Trophoblast cell (in vitro differentiated cells and primary cell): Measurements from ENCODE around the gene WDR5.

Source experiments
- DNase-seq, 2 donors: peaks; one replicate each; pipeline ENCODE4 v3.0.0-alpha.2; 2016
- H2AFZ ChIP-seq: 2 replicates; pipeline ENCODE4 v1.6.1; 2013; ENCODE audit warnings: low read length, moderate library complexity, mild to moderate bottlenecking; ENCODE audit not compliant: insufficient read depth, poor library complexity
- H2AK5ac ChIP-seq: 2 replicates; pipeline ENCODE4 v1.6.1; 2013; ENCODE audit warnings: mild to moderate bottlenecking, low read length
- H2BK120ac ChIP-seq: 2 replicates; pipeline ENCODE4 v1.6.1; 2013; ENCODE audit warnings: low read length, mild to moderate bottlenecking, moderate library complexity; ENCODE audit not compliant: insufficient read depth, poor library complexity
- H2BK12ac ChIP-seq: 2 replicates; pipeline ENCODE4 v1.6.1; 2013; ENCODE audit warnings: mild to moderate bottlenecking, low read length, moderate library complexity
- H2BK5ac ChIP-seq: 2 replicates; pipeline ENCODE4 v1.6.1; 2013; ENCODE audit warnings: low read length, low read depth, moderate library complexity, mild to moderate bottlenecking; ENCODE audit not compliant: poor library complexity
- H3K14ac ChIP-seq: 2 replicates; pipeline ENCODE4 v1.6.1; 2013; ENCODE audit warnings: mild to moderate bottlenecking, low read length
- H3K18ac ChIP-seq: 2 replicates; pipeline ENCODE4 v1.6.1; 2013; ENCODE audit warnings: mild to moderate bottlenecking, low read length
- H3K23ac ChIP-seq: 2 replicates; pipeline ENCODE4 v1.6.1; 2013; ENCODE audit warnings: low read length
- H3K27ac ChIP-seq: 2 replicates; pipeline ENCODE4 v1.5.1; 2013; ENCODE audit warnings: low read depth, mild to moderate bottlenecking, inconsistent platforms, low read length, moderate library complexity
- H3K27me3 ChIP-seq: 2 replicates; pipeline ENCODE4 v1.6.1; 2013; ENCODE audit warnings: inconsistent platforms, mild to moderate bottlenecking, low read length, moderate library complexity; ENCODE audit not compliant: insufficient read depth
- H3K36me3 ChIP-seq, 2 experiments: 1 replicate in 1 of 2; 2 replicates in 1 of 2; pipeline ENCODE4 v1.6.1; 2013; ENCODE audit warnings: low read length in 2 of 2, mild to moderate bottlenecking in 2 of 2, moderate library complexity in 1 of 2; ENCODE audit not compliant: insufficient read depth in 2 of 2, control insufficient read depth in 1 of 2
- H3K4ac ChIP-seq: 2 replicates; pipeline ENCODE4 v1.6.1; 2013; ENCODE audit warnings: low read depth, mild to moderate bottlenecking, low read length, moderate library complexity
- H3K4me1 ChIP-seq, 2 experiments: 1 replicate in 1 of 2; 2 replicates in 1 of 2; pipeline ENCODE4 v1.6.1; 2013; ENCODE audit warnings: low read length in 2 of 2, mild to moderate bottlenecking in 2 of 2, moderate library complexity in 1 of 2; ENCODE audit not compliant: insufficient read depth in 2 of 2, control insufficient read depth in 1 of 2
- H3K4me2 ChIP-seq: 2 replicates; pipeline ENCODE4 v1.6.1; 2013; ENCODE audit warnings: inconsistent platforms, mild to moderate bottlenecking, low read length, moderate library complexity
- H3K4me3 ChIP-seq: 2 replicates; pipeline ENCODE4 v1.5.1; 2013; ENCODE audit warnings: mild to moderate bottlenecking, low read depth, low read length, inconsistent platforms
- H3K79me1 ChIP-seq: one replicate; pipeline ENCODE4 v1.6.1; 2013; ENCODE audit warnings: low read length
- H3K79me2 ChIP-seq: 2 replicates; pipeline ENCODE4 v1.6.1; 2013; ENCODE audit warnings: low read length, mild to moderate bottlenecking; ENCODE audit not compliant: control insufficient read depth, insufficient read depth, poor library complexity
- H3K9ac ChIP-seq: 2 replicates; pipeline ENCODE4 v1.6.1; 2013; ENCODE audit warnings: mild to moderate bottlenecking, low read length
- H3K9me3 ChIP-seq: 2 replicates; pipeline ENCODE4 v1.6.1; 2013; ENCODE audit warnings: low read depth, mild to moderate bottlenecking, control low read depth, inconsistent platforms, low read length; ENCODE audit not compliant: insufficient read depth
- H4K12ac ChIP-seq: 2 replicates; pipeline ENCODE4 v1.6.1; 2013; ENCODE audit warnings: low read depth, mild to moderate bottlenecking, low read length, moderate library complexity
- H4K8ac ChIP-seq: 2 replicates; pipeline ENCODE4 v1.6.1; 2013; ENCODE audit warnings: low read depth, mild to moderate bottlenecking, low read length, moderate library complexity
- H4K91ac ChIP-seq: one replicate; pipeline ENCODE4 v1.6.1; 2013; ENCODE audit warnings: low read depth, mild to moderate bottlenecking, low read length, moderate library complexity
- WGBS: extraction: QIAGEN DNeasy Blood & Tissue Kit; methylation state at CpG from one replicate; pipeline ENCODE4 v1.1.7; 2013; ENCODE audit warnings: missing lambda C conversion rate; ENCODE audit not compliant: insufficient read length, insufficient coverage; ENCODE audit errors: extremely low coverage; 5-methylcytosine and 5-hydroxymethylcytosine counted together

The WDR5 gene

DNA sequence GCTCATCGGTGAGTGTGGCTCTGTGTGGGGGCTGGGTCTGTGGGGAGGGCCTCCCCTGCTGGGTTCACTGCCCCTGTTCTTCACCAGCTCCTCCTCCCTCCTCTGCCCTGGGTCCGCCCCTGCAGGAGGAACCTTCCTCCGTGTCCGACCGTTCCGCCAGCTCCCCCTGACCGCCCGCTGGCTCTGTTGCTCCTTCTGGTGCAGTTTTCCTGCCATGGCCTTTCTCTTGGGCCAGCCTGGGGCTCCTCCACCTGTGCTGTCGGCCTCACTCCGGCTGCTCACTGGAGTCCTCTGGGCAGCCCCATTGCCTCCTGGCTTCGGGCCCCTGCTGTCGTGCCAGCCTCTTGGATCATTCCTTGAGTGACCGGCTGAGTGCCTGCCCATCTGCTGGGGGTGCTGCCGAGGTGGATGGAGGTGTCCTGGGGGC is 16.2 kb downstream of the WDR5 start:
- WGBS: no CpG with 5 or more reads among the region's 14 CpGs
- H3K9me3 ChIP-seq: peaks cover 2% of the 10 kb centered on the region
- H3K36me3 ChIP-seq: peaks cover 81 to 89% of the 10 kb centered on the region in 2 experiments
- DNase-seq: no peak
- no peak overlapping the region for H3K4me2 ChIP-seq
- H3K27ac ChIP-seq: no peak overlapping the region
- H4K91ac ChIP-seq: no peak overlapping the region
- no peaks in the 10 kb centered on the region for H3K27me3 ChIP-seq
- no peak overlapping the region for H4K8ac ChIP-seq
- no peak overlapping the region for H3K14ac ChIP-seq
- H2BK5ac ChIP-seq: no peak overlapping the region
- H3K18ac ChIP-seq: no peak overlapping the region
- no peak overlapping the region for H4K12ac ChIP-seq
- no peaks in the 10 kb centered on the region for H3K4me1 ChIP-seq
- H3K4ac ChIP-seq: no peak overlapping the region
- no peak overlapping the region for H2AFZ ChIP-seq
- no peaks in the 10 kb centered on the region for H3K79me2 ChIP-seq
- H2BK120ac ChIP-seq: no peak overlapping the region
- H3K23ac ChIP-seq: no peak overlapping the region
- no peak overlapping the region for H3K9ac ChIP-seq
- no peak overlapping the region for H2AK5ac ChIP-seq
- no peaks in the 10 kb centered on the region for H3K79me1 ChIP-seq
- H3K4me3 ChIP-seq: no peak overlapping the region
- H2BK12ac ChIP-seq: no peak overlapping the region

- no CpG with 5 or more reads among the region's 11 CpGs for whole genome bisulfite sequencing
- no peak for DNase-seq
- H3K4me1 ChIP-seq: no peaks in the 10 kb centered on the region
- H3K9ac ChIP-seq: no peak overlapping the region
- H2BK120ac ChIP-seq: no peak overlapping the region
- no peak overlapping the region for H3K27ac ChIP-seq
- H3K23ac ChIP-seq: no peak overlapping the region
- H4K12ac ChIP-seq: no peak overlapping the region
- H2BK12ac ChIP-seq: no peak overlapping the region
- no peak overlapping the region for H3K14ac ChIP-seq
- no peak overlapping the region for H4K91ac ChIP-seq
- no peak overlapping the region for H2BK5ac ChIP-seq
- H2AFZ ChIP-seq: no peak overlapping the region
- H3K18ac ChIP-seq: no peak overlapping the region
- peaks cover 81 to 89% of the 10 kb centered on the region in 2 experiments for H3K36me3 ChIP-seq
- H3K4me3 ChIP-seq: no peak overlapping the region
- H3K79me2 ChIP-seq: no peaks in the 10 kb centered on the region
- H3K4me2 ChIP-seq: no peak overlapping the region
- no peak overlapping the region for H2AK5ac ChIP-seq
- H4K8ac ChIP-seq: no peak overlapping the region
- H3K9me3 ChIP-seq: peaks cover 2% of the 10 kb centered on the region
- no peaks in the 10 kb centered on the region for H3K79me1 ChIP-seq
- H3K4ac ChIP-seq: no peak overlapping the region
- no peaks in the 10 kb centered on the region for H3K27me3 ChIP-seq
Observed at GRCh38 chr9:134152488-134152887, 16.6 kb downstream of the WDR5 start.

GRCh38 chr9:134153450-134153849 is 17.6 kb downstream of the WDR5 start:
- WGBS: no CpG with 5 or more reads among the region's 23 CpGs
- Histone ChIP-seq H3K9me3 (peaks cover 2% of the 10 kb centered on the region), H3K4me2 (no peak overlapping the region)

DNA sequence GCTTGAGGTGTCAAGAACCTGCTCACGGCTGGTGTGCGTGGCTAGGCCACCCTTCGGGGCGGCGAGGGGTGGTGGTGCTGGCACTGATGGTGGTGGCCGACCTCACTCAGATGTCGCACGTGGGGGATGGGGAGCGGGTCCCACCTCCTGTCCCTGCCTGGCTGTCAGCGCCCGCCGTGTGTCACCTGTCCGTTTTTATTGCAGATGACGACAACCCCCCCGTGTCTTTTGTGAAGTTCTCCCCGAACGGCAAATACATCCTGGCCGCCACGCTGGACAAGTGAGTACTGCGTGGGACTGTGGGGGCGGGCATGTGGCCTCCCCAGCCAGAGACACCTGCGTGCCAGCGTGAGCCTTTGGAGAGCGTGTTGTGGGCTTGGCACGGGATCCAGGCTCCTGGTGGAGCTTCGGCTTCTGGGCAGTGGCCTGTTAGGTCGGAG is 18.4 kb downstream of the WDR5 start:
- no peak overlapping the region for H3K23ac ChIP-seq
- H3K79me1 ChIP-seq: no peaks in the 10 kb centered on the region
- no peaks in the 10 kb centered on the region for H3K27me3 ChIP-seq
- H2BK5ac ChIP-seq: no peak overlapping the region
- H3K27ac ChIP-seq: no peak overlapping the region
- no peak overlapping the region for H2BK12ac ChIP-seq
- no peak overlapping the region for H3K9ac ChIP-seq
- H4K91ac ChIP-seq: no peak overlapping the region
- no peak overlapping the region for H3K4ac ChIP-seq
- no peak overlapping the region for H4K8ac ChIP-seq
- H2BK120ac ChIP-seq: no peak overlapping the region
- WGBS: no CpG with 5 or more reads among the region's 27 CpGs
- H3K36me3 ChIP-seq: peaks cover 82 to 91% of the 10 kb centered on the region in 2 experiments
- H3K4me2 ChIP-seq: no peak overlapping the region
- H3K9me3 ChIP-seq: no peaks in the 10 kb centered on the region
- H3K4me1 ChIP-seq: no peaks in the 10 kb centered on the region
- H2AK5ac ChIP-seq: no peak overlapping the region
- no peak overlapping the region for H4K12ac ChIP-seq
- H2AFZ ChIP-seq: no peak overlapping the region
- no peak overlapping the region for H3K18ac ChIP-seq
- no peak overlapping the region for H3K14ac ChIP-seq
- H3K79me2 ChIP-seq: no peaks in the 10 kb centered on the region
- no peak overlapping the region for H3K4me3 ChIP-seq
- no peak for DNase-seq

More at GRCh38 chr9:134153450-134153849, 17.6 kb downstream of the WDR5 start:
- Histone ChIP-seq H3K36me3 (peaks cover 83 to 93% of the 10 kb centered on the region in 2 experiments), H4K12ac (no peak overlapping the region), H3K4me1 (no peaks in the 10 kb centered on the region), H3K23ac (no peak overlapping the region), H4K91ac (no peak overlapping the region), H3K18ac (no peak overlapping the region), H2BK12ac (no peak overlapping the region), H3K14ac (no peak overlapping the region), H2AK5ac (no peak overlapping the region), H3K27me3 (no peaks in the 10 kb centered on the region), H4K8ac (no peak overlapping the region), H3K4me3 (no peak overlapping the region), H2BK120ac (no peak overlapping the region), H3K27ac (no peak overlapping the region), H3K9ac (no peak overlapping the region), H2AFZ (no peak overlapping the region), H3K79me1 (no peaks in the 10 kb centered on the region), H2BK5ac (no peak overlapping the region), H3K4ac (no peak overlapping the region), H3K79me2 (no peaks in the 10 kb centered on the region)
- DNase-seq: no peak
